NB4 (cell line): ENCODE measurements around the gene AHCTF1.
"Not testable (repeated sequence)": the region's sequence is repeated elsewhere in the genome, so short reads cannot be mapped to it uniquely, and the experiment has no call there.

Experiments used
- DNase-seq: peaks from one replicate; pipeline ENCODE4 v3.0.0; 2010; ENCODE audit warnings: low read depth
- H3K4me3 ChIP-seq: one replicate; pipeline ENCODE4 v1.5.1; 2011; ENCODE audit warnings: mild to moderate bottlenecking, low read depth, low read length, moderate library complexity
- MYC ChIP-seq: IDR thresholded peaks from 2 replicates; pipeline ENCODE4 v1.6.1; 2011; ENCODE audit warnings: low read depth, low read length
- POLR2A ChIP-seq: IDR thresholded peaks from 2 replicates; pipeline ENCODE4 v1.6.1; 2011; ENCODE audit warnings: mild to moderate bottlenecking; ENCODE audit not compliant: insufficient read length; ENCODE audit errors: extremely low read depth
- TF ChIP-seq, protein P1 (sequence below): IDR thresholded peaks from one replicate; pipeline ENCODE4 v1.5.1; 2012; ENCODE audit warnings: low read depth, low read length
- TF ChIP-seq, protein P2 (sequence below): IDR thresholded peaks from 2 replicates; pipeline ENCODE4 v1.6.1; 2011; ENCODE audit warnings: low read depth, low read length

Gene AHCTF1

DNA sequence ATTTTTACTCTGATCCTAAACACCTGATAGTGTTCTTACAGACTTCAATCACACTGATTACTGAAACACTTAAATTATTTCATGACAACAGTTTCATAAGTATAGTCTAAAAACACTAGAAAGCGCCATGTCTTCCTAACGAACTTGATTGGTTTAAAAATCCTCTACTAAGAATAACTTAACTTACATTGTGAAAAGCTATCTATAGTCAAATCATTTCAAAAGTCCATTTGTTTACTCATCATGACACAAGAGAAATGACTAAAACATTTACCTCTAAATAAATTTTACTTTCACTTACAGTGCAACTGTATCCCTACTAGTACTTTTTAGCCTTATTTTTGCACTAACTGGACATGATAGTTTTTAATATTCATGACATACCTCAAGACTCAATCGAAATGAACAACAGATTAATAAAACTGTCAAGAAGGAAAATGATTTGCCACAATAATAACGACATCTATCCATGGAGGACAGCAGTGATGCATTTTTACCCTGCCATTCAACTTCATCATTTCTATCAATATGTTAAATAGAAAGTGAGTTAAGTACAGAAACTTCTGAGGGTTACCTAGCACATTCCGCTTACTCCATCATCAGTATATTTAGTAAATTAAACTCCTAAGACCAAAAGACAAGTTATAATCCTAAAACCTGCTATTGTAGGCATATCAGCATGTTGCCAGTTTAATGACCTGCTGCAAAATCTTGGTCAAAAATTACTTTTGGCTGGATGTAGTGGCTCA is 38.4 kb downstream of the AHCTF1 start:
- DNase-seq: no peak
- no peak overlapping the region for H3K4me3 ChIP-seq
- TF ChIP-seq, protein P1, sequence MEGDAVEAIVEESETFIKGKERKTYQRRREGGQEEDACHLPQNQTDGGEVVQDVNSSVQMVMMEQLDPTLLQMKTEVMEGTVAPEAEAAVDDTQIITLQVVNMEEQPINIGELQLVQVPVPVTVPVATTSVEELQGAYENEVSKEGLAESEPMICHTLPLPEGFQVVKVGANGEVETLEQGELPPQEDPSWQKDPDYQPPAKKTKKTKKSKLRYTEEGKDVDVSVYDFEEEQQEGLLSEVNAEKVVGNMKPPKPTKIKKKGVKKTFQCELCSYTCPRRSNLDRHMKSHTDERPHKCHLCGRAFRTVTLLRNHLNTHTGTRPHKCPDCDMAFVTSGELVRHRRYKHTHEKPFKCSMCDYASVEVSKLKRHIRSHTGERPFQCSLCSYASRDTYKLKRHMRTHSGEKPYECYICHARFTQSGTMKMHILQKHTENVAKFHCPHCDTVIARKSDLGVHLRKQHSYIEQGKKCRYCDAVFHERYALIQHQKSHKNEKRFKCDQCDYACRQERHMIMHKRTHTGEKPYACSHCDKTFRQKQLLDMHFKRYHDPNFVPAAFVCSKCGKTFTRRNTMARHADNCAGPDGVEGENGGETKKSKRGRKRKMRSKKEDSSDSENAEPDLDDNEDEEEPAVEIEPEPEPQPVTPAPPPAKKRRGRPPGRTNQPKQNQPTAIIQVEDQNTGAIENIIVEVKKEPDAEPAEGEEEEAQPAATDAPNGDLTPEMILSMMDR: no peak
- TF ChIP-seq MYC (no peak), POLR2A (no peak)
- TF ChIP-seq, protein P2, sequence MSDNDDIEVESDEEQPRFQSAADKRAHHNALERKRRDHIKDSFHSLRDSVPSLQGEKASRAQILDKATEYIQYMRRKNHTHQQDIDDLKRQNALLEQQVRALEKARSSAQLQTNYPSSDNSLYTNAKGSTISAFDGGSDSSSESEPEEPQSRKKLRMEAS: no peak

DNA sequence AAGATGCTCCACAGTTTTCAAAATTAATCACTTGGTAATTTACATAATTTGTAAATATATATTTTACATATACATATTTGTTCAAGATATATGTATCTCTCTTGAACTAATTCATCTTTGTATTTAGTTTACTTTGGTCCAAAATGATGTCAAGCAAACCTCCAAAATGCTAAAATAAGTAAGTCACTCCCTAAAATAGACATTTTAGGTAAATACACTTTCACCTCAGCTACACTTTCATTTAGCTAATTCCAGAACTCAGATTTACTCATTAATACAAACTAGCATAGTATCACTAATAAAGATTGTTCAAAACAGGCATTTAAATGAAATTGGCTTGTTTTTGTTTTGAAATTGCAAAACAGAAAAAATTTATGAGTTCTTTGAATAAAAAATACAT is 40.6 kb downstream of the AHCTF1 start:
- TF ChIP-seq, protein P2: no peak
- no peak for TF ChIP-seq MYC
- TF ChIP-seq, protein P1: no peak
- no peak for TF ChIP-seq POLR2A

DNA sequence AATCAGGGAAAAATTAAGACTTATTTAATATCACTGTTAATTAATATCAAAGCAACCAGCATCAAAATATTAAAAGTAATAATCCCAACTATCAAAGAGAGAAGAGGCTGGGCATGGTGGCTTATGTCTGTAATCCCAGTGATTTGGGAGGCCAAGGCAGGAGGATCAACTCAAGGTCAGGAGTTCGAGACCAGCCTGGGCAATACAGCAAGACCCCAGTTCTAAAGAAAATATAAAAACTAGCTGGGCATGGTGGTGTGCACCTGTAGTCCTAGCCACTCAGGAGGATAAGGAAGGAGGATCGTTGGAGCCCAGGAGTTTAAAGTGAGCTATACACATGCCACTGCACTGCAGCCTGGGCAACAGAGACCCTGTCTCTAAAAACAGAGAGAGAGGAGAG is 43.2 kb downstream of the AHCTF1 start:
- H3K4me3 ChIP-seq: no peak overlapping the region
- DNase-seq: no peak
- no peak for TF ChIP-seq POLR2A
- no peak for TF ChIP-seq MYC

More for the DNA sequence above, 40.6 kb downstream of the AHCTF1 start:
- DNase-seq: no peak
- no peak overlapping the region for H3K4me3 ChIP-seq

DNA sequence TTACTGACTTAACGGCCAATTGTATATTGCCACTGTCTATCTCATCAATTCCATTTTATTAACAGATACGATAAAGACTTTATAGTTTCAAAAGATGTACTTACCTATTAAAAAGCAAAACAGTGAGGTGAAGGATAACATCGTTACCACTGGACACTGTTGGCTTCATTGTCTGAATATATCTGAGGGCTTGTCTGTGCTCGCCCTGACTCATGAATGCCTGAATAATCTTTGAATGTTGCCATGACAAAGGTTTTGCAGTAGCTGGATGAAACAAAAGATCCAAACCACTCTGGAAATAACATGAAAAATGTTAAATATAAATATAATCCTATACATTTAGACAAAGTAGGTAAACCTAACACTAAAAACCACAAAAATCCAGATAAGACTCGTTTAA is 46.4 kb downstream of the AHCTF1 start:
- DNase-seq, H3K4me3 ChIP-seq: not testable (repeated sequence)

DNA sequence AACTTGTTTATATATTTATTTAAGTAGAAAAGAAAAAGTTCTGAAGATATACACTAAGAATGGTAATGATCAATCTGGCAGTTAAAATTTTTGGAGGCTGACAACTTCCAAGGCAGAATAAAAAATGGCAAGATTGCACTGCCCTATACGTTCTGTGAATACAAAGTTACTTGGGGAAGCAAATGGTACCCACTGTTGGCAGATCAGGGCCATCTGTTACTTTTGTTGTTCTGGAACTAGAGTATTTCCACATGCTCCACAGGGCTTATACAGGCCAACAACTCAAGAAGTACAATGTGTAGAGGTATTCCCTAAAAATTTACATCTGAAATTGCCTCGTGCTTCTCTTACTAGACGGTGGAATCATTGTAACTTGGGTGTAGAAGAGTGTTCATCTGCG is 53.2 kb downstream of the AHCTF1 start:
- H3K4me3 ChIP-seq: no peak overlapping the region
- TF ChIP-seq, protein P2: no peak
- no peak for TF ChIP-seq POLR2A
- no peak for TF ChIP-seq MYC
- TF ChIP-seq, protein P1: no peak
- DNase-seq: no peak

DNA sequence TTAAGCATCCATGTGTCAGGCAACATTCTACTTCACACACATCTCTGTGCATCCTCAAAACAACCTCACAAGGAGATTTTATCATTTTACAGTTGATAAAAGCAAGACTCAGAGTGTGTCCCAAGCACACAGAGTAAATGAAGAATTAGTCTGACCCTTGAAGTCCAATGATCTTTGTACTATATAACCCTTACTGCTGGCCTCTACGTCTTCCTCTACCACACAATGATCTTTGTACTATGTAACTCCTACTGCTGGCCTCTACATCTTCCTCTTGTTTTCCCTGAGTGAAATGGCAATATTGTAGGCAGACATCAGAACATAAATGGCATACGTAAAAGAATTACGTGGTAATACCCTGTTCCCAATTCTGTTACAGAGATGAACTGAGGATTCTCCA is 55.3 kb downstream of the AHCTF1 start:
- TF ChIP-seq MYC (no peak), POLR2A (no peak)
- TF ChIP-seq, protein P2: no peak
- H3K4me3 ChIP-seq: no peak overlapping the region
- DNase-seq: no peak

DNA sequence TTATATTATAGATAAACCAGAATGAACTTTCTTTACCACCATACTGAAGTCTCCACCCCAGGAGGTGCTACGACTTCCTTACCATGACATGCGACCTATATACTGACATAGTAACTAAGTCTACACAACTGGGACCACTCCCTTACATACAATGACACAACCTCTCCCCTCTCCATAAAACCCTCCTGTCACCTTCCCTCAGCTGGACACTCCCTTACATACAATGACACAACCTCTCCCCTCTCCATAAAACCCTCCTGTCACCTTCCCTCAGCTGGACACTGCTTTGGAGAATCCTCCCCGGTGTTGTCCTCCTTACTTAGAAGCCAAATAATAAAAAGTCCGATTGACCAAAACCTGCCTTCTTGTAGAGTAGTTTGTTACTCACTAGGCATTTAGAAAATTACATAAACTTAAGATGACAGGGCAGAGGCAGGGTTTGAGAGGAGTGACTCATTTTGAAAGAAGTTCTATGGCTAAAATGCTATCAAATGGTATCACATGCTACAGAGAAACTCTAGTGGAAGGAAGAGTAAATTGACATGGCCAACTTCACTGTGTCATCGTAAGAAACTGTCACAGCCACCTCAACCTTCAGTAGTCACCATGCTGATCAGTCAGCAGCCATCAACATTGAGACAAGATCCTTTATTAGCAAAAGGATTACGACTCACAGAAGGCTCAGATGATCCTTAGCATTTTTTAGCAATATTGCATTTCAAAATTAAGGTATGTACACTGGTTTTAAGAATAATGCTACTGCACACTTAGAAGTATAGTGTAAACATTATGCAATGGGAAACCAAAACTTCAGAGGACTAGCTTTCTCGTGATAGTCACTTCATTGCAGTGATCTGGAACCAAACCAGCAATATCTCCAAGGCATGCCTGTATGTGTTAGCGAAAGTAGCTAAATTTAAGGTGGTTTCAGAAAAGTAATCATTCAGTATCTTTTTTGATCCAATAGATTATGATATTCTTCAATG is 56.4 kb downstream of the AHCTF1 start:
- no peak overlapping the region for H3K4me3 ChIP-seq
- DNase-seq: no peak
- TF ChIP-seq POLR2A (no peak), MYC (no peak)

DNA sequence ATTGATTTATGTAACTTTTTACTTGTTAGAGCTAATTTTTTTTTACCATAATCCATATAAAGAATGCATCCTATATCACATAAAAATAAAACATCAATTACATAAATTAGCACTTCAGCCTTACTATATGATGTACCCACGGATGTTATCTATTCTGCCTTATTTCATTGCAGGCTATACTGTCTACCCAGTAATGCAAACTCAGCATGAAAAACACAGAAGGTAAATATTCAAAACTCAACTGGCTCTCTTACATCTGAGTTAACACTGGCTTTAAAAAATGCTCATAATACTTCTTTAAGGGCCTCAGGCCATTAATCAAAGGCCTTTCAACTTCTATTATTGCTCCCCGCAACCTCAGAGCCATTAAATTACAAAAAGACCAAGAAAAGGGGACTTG is 65.8 kb downstream of the AHCTF1 start:
- H3K4me3 ChIP-seq: no peak overlapping the region
- TF ChIP-seq, protein P2: no peak
- TF ChIP-seq POLR2A (no peak), MYC (no peak)
- TF ChIP-seq, protein P1: no peak
- DNase-seq: no peak

DNA sequence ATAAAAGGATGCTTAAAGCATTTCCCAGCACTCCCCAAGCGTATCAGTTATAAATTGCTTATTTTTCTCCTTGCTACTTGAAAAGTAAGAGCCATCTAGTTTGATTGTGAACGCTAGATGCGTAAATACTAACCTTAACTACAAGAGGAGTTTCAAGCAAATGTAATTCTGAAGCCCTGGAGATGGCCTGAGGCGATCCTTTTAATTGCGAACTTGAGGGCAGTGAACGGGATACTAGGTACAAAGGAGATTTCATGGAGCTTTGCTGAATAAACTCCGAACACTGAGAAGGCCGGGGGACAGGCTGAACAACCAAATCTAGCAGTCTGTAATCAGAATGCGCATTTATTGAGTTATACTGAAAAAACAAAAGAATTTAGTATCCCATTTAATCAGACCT is 68.0 kb downstream of the AHCTF1 start:
- not testable (repeated sequence) for DNase-seq, H3K4me3 ChIP-seq
